Natural killer cell (primary cell): ENCODE results near the gene NSF. TPM values are rescaled to one million over a fixed set of nuclear protein-coding genes. Genes with fewer than 3 reads are reported as not detected.

Experiments used
- ATAC-seq, 3 donors: fragments of 150-1000 bp in 2 of 3; fragments of 200-7000 bp in 1 of 3; cut with Tn5 transposase; 1 replicate in 1 of 3; 2 replicates in 2 of 3; pipeline ENCODE4 v1.10.0; 2021; ENCODE audit warnings: mild to moderate bottlenecking in 2 of 3, moderate library complexity in 2 of 3
- DNase-seq, 2 donors: peaks; one replicate each; pipeline versions ENCODE4 v3.0.0 to v3.0.0-alpha.2; 2013 to 2021; ENCODE audit warnings: mixed read lengths in 1 of 2
- H3K27ac ChIP-seq: one replicate; pipeline ENCODE4 v1.5.1; 2013; ENCODE audit warnings: mild to moderate bottlenecking, low read length
- H3K27me3 ChIP-seq: one replicate; pipeline ENCODE4 v1.6.1; 2013; ENCODE audit warnings: low read length; ENCODE audit not compliant: control insufficient read depth, insufficient read depth
- H3K36me3 ChIP-seq: one replicate; pipeline ENCODE4 v1.6.1; 2013; ENCODE audit warnings: low read length; ENCODE audit not compliant: control insufficient read depth, insufficient read depth
- H3K4me1 ChIP-seq: one replicate; pipeline ENCODE4 v1.6.1; 2013; ENCODE audit warnings: low read length; ENCODE audit not compliant: control insufficient read depth, insufficient read depth
- H3K4me3 ChIP-seq: one replicate; pipeline ENCODE4 v1.5.1; 2013; ENCODE audit warnings: low read length
- H3K9me3 ChIP-seq: one replicate; pipeline ENCODE4 v1.6.1; 2013; ENCODE audit warnings: low read length; ENCODE audit not compliant: control insufficient read depth, insufficient read depth
- H3K27ac Mint-ChIP-seq, 2 donors: one replicate each; pipeline ENCODE4 v1.8.0; 2022; ENCODE audit warnings: mild to moderate bottlenecking in 2 of 2, mixed read lengths in 2 of 2, moderate library complexity in 1 of 2
- H3K27me3 Mint-ChIP-seq, 2 donors: one replicate each; pipeline ENCODE4 v1.8.0; 2022; ENCODE audit warnings: low read depth in 2 of 2, mixed read lengths in 2 of 2
- H3K36me3 Mint-ChIP-seq: one replicate; pipeline ENCODE4 v1.8.0; 2022; ENCODE audit warnings: mixed read lengths
- H3K4me1 Mint-ChIP-seq, 2 donors: one replicate each; pipeline ENCODE4 v1.8.0; 2022; ENCODE audit warnings: mixed read lengths in 2 of 2
- H3K4me3 Mint-ChIP-seq: one replicate; pipeline ENCODE4 v1.8.0; 2022; ENCODE audit warnings: mild to moderate bottlenecking, moderate library complexity, mixed read lengths
- H3K9me3 Mint-ChIP-seq, 2 donors: one replicate each; pipeline ENCODE4 v1.8.0; 2022; ENCODE audit warnings: mixed read lengths in 2 of 2
- WGBS: methylation state at CpG from one replicate; pipeline ENCODE4 v1.1.7; 2013; ENCODE audit warnings: missing lambda C conversion rate; ENCODE audit not compliant: insufficient coverage; 5-methylcytosine and 5-hydroxymethylcytosine counted together
- intact Hi-C: fragments of 100-400 bp; cut with micrococcal nuclease; formaldehyde crosslinking; loops from one replicate; pipeline ENCODE4 v1.14.2; 2022
- total RNA-seq, 4 donors: library from RNA; stranded (reverse); fragments of 120-200 nt in 1 of 4; gene quantifications; one replicate each; pipeline versions ENCODE4 v1.2.3 to v1.2.4, GENCODE V29; 2013 to 2022
- TF ChIP-seq, protein P1 (sequence below): fragments of 200-600 bp; IDR thresholded peaks from one replicate; pipeline ENCODE4 v1.8.0; 2022; ENCODE audit warnings: antibody characterized with exemption

Gene NSF
- total RNA-seq, 3 donors from 2014 or later (not counting 1 experiment from before 2014, with no cell fraction given), result 32.2 to 45.1 (median 39.9) TPM

DNA sequence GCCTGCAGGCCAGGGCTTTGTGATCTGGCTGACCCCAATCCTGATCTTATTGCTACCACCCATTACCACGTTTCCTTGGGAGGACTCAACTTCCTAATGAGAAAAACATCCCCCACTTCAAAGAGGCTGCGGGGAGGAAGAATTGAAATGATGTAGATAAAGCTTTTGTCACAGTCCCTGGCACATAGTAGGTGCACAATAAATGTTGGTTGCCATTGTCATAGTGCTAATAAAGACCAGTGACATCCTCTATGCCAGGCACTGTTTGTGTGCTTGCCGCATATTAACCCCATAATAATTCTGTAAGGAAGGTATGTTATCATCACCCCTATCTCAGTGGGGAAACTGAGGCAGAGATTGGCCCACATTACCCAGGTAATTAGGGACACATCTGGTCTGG lies 205.6 kb downstream of the NSF start:
- TF ChIP-seq, protein P1, sequence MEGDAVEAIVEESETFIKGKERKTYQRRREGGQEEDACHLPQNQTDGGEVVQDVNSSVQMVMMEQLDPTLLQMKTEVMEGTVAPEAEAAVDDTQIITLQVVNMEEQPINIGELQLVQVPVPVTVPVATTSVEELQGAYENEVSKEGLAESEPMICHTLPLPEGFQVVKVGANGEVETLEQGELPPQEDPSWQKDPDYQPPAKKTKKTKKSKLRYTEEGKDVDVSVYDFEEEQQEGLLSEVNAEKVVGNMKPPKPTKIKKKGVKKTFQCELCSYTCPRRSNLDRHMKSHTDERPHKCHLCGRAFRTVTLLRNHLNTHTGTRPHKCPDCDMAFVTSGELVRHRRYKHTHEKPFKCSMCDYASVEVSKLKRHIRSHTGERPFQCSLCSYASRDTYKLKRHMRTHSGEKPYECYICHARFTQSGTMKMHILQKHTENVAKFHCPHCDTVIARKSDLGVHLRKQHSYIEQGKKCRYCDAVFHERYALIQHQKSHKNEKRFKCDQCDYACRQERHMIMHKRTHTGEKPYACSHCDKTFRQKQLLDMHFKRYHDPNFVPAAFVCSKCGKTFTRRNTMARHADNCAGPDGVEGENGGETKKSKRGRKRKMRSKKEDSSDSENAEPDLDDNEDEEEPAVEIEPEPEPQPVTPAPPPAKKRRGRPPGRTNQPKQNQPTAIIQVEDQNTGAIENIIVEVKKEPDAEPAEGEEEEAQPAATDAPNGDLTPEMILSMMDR, result no peak
- no peaks in the 10 kb centered on the region for H3K9me3 ChIP-seq
- DNase-seq, result no peak
- WGBS, result 100% methylated on average over 1 of the region's 3 CpGs
- Mint-ChIP-seq H3K4me3 (no peak overlapping the region), H3K27ac (no peak overlapping the region), H3K9me3 (no peaks in the 10 kb centered on the region), H3K36me3 (no peaks in the 10 kb centered on the region), H3K4me1 (no peaks in the 10 kb centered on the region), H3K27me3 (peaks cover 12 to 22% of the 10 kb centered on the region in 2 donors)
- ATAC-seq, result no peak
- H3K36me3 ChIP-seq, result no peaks in the 10 kb centered on the region
- H3K27me3 ChIP-seq, result no peaks in the 10 kb centered on the region
- H3K27ac ChIP-seq, result no peak overlapping the region
- H3K4me1 ChIP-seq, result no peaks in the 10 kb centered on the region
- intact Hi-C loops, result no loop called here
- no peak overlapping the region for H3K4me3 ChIP-seq

DNA sequence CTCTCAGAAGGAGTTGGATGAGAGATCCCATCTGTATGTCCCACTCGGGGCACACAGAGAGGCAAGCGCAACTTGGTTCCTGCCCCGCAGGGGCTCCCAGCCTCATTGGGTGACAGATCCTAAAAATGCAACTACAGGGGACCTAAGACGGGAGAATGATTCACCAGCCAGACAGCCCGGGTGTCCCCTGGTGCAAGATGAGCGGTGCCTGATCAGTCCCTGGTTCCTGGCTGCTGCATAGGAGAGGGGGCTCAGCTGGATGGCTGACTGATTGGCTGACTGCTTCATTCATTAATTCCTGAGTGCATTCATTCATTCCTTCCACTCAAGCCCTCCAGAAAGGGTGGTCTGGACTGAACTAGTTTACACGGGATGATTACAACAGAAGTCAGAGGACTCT lies 206.1 kb downstream of the NSF start:
- no peak for DNase-seq
- H3K9me3 ChIP-seq, result no peaks in the 10 kb centered on the region
- no peaks in the 10 kb centered on the region for H3K9me3 Mint-ChIP-seq
- H3K36me3 ChIP-seq, result no peaks in the 10 kb centered on the region
- intact Hi-C loops, result no loop called here
- 82% methylated on average over 7 of the region's 7 CpGs for WGBS
- H3K4me1 ChIP-seq, result no peaks in the 10 kb centered on the region
- ATAC-seq, result no peak
- no peak overlapping the region for H3K27ac ChIP-seq
- H3K4me1 Mint-ChIP-seq, result no peaks in the 10 kb centered on the region
- TF ChIP-seq, protein P1, result no peak
- no peak overlapping the region for H3K4me3 ChIP-seq
- H3K4me3 Mint-ChIP-seq, result no peak overlapping the region
- H3K27me3 ChIP-seq, result no peaks in the 10 kb centered on the region
- H3K27me3 Mint-ChIP-seq, result peaks cover 9 to 18% of the 10 kb centered on the region in 2 donors
- no peaks in the 10 kb centered on the region for H3K36me3 Mint-ChIP-seq
- H3K27ac Mint-ChIP-seq, result no peak overlapping the region

DNA sequence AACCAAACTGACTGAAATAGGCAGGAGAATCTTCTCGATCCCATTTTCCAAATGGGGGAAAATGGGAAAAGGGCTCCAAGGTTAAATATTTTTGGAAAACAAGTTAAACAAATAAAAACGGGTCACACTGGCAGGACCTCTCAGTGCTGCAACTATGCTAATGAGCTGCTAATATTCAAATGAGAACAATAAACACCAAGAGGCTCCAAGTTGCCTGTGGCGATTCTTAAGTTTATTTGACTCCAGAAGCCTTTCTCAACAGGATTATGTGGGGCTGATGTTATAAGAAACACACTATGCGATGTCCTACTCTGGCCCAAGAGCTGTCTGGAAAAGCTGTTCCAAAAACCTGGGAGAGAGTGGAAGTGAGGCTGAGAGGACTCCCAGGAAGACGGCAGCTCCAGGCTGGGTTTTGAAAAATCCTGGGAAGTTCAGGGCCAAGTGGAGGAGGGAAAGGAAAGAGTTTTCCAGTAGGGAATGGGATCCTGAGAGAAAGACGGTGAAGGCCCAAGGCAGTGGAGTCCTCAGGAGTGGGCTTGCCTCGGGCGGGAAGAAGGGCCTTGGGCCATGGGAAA lies 206.6 kb downstream of the NSF start:
- Histone ChIP-seq H3K4me3 (no peak overlapping the region), H3K4me1 (no peaks in the 10 kb centered on the region), H3K36me3 (no peaks in the 10 kb centered on the region), H3K9me3 (no peaks in the 10 kb centered on the region), H3K27me3 (no peaks in the 10 kb centered on the region), H3K27ac (no peak overlapping the region)
- Mint-ChIP-seq H3K4me3 (no peak overlapping the region), H3K27me3 (peaks cover 9 to 18% of the 10 kb centered on the region in 2 donors), H3K36me3 (no peaks in the 10 kb centered on the region), H3K4me1 (no peaks in the 10 kb centered on the region), H3K27ac (no peak overlapping the region), H3K9me3 (no peaks in the 10 kb centered on the region)
- intact Hi-C loops, result no loop called here
- ATAC-seq, result no peak
- WGBS, result 88% methylated on average over 8 of the region's 8 CpGs
- DNase-seq, result no peak
- TF ChIP-seq, protein P1, result no peak

DNA sequence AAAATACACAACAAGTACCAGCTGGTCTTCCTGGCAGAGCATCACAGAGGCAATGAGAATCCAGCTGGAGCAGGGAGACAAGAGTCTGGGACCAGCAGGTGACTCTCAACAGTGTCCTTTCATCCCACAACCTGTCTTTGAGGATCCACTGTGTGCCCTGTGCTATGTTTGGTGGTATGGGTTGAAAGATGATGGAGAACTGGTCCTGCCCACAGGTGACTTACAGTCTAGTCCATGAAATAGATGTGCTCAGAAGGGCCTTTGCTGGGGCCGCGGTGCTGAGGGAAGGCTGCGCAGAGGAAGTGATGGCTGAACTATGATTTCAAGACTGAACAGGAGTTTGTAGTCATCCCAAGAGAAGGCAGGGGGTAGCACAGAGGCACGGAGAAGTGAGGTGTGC lies 210.1 kb downstream of the NSF start:
- Mint-ChIP-seq H3K4me3 (no peak overlapping the region), H3K27me3 (peaks cover 9 to 15% of the 10 kb centered on the region in 2 donors), H3K9me3 (no peaks in the 10 kb centered on the region), H3K4me1 (no peaks in the 10 kb centered on the region), H3K27ac (no peak overlapping the region), H3K36me3 (no peaks in the 10 kb centered on the region)
- TF ChIP-seq, protein P1, result no peak
- DNase-seq, result no peak
- Histone ChIP-seq H3K9me3 (no peaks in the 10 kb centered on the region), H3K36me3 (no peaks in the 10 kb centered on the region), H3K4me1 (no peaks in the 10 kb centered on the region), H3K27me3 (no peaks in the 10 kb centered on the region), H3K27ac (no peak overlapping the region), H3K4me3 (no peak overlapping the region)
- intact Hi-C loops, result no loop called here
- over 99% methylated on average over 4 of the region's 4 CpGs for WGBS
- no peak for ATAC-seq
